ENCODE measurements around the gene KIN.

DNA sequence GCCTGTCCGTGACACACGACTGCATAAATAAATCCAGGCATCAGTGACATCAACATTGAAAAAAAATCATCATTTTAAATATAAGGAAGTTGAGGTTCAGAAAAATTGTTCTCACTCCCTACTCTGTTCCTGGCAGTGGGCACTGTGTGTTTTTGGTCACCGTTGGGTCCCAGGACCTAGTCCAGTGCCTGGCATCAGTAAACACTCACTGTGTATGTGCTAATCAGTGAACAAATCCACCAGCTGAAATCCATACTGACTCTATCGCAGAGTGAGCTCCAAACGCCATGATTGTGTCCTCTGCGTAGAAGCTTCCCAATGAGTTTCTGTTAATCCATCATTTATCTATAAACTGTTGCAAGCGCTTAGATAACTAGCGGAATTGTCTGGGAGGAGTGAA is 43.5 kb downstream of the KIN start:
- TF ChIP-seq, protein P1, sequence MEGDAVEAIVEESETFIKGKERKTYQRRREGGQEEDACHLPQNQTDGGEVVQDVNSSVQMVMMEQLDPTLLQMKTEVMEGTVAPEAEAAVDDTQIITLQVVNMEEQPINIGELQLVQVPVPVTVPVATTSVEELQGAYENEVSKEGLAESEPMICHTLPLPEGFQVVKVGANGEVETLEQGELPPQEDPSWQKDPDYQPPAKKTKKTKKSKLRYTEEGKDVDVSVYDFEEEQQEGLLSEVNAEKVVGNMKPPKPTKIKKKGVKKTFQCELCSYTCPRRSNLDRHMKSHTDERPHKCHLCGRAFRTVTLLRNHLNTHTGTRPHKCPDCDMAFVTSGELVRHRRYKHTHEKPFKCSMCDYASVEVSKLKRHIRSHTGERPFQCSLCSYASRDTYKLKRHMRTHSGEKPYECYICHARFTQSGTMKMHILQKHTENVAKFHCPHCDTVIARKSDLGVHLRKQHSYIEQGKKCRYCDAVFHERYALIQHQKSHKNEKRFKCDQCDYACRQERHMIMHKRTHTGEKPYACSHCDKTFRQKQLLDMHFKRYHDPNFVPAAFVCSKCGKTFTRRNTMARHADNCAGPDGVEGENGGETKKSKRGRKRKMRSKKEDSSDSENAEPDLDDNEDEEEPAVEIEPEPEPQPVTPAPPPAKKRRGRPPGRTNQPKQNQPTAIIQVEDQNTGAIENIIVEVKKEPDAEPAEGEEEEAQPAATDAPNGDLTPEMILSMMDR (conservative IDR thresholded peaks at IDR 0.05) = no peak
- TF ChIP-seq ZFX (IDR thresholded peaks at IDR 0.05) = no peak

All from C4-2B (cell line).